HUDEP-2 (cell line): ENCODE data around the gene EVI2B.
"Not testable (repeated sequence)": the region's sequence is repeated elsewhere in the genome, so short reads cannot be mapped to it uniquely, and the experiment has no call there.

ENCODE experiments used
- DNase-seq, 76 experiments: peaks; one replicate each; lab custom pipeline; 2025; ENCODE audit not compliant: unreplicated experiment in 76 of 76; lab: John Stamatoyannopoulos, UW

EVI2B gene

GRCh38 chr17:31311526-31311925 is 2.3 kb downstream of the EVI2B start:
- no peak for DNase-seq

- no peak for DNase-seq
Observed at GRCh38 chr17:31310886-31311285, 3.0 kb downstream of the EVI2B start.

GRCh38 chr17:31310260-31310659 is 3.6 kb downstream of the EVI2B start:
- no peak for DNase-seq

GRCh38 chr17:31309556-31309955 is 4.3 kb downstream of the EVI2B start:
- DNase-seq, result no peak

- DNase-seq, result no peak
Observed at GRCh38 chr17:31308372-31309334, 5.2 kb downstream of the EVI2B start.

- no peak for DNase-seq
Observed at GRCh38 chr17:31307640-31308039, 6.2 kb downstream of the EVI2B start.

- DNase-seq, result no peak
Observed at GRCh38 chr17:31299624-31300023, 14.2 kb downstream of the EVI2B start.

GRCh38 chr17:31297090-31297489 is 16.8 kb downstream of the EVI2B start, which contains the start of gene OMG:
Gene OMG (minus strand): TSS chr17:31297239. CDS start chr17:31296331, 908 bp downstream.
- DNase-seq, result no peak

GRCh38 chr17:31296142-31296541 is 17.7 kb downstream of the EVI2B start:
- DNase-seq, result no peak

GRCh38 chr17:31295489-31295871 is 18.4 kb downstream of the EVI2B start:
- no peak for DNase-seq

GRCh38 chr17:31294820-31295488 is 18.9 kb downstream of the EVI2B start:
- DNase-seq, result no peak

GRCh38 chr17:31294231-31294630 is 19.6 kb downstream of the EVI2B start:
- no peak for DNase-seq

GRCh38 chr17:31293581-31293980 is 20.3 kb downstream of the EVI2B start:
- DNase-seq, result no peak

GRCh38 chr17:31291820-31292219 is 22.0 kb downstream of the EVI2B start:
- no peak for DNase-seq

- no peak for DNase-seq
Observed at GRCh38 chr17:31289790-31290189, 24.1 kb downstream of the EVI2B start.

- DNase-seq, result not testable (repeated sequence)
Observed at GRCh38 chr17:31287932-31288331, 25.9 kb downstream of the EVI2B start.

GRCh38 chr17:31286587-31286986 is 27.3 kb downstream of the EVI2B start:
- no peak for DNase-seq

- no peak for DNase-seq
Observed at GRCh38 chr17:31283841-31284240, 30.0 kb downstream of the EVI2B start.

GRCh38 chr17:31281061-31281460 is 32.8 kb downstream of the EVI2B start:
- no peak for DNase-seq

GRCh38 chr17:31279401-31279800 is 34.5 kb downstream of the EVI2B start:
- no peak for DNase-seq

- DNase-seq, result peak in 3 of 76 experiments; percentile 3 to 15 (median 4)
Observed at GRCh38 chr17:31275116-31275515, 38.7 kb downstream of the EVI2B start.

GRCh38 chr17:31274252-31274651 is 39.6 kb downstream of the EVI2B start:
- DNase-seq, result no peak
